Adipocyte (in vitro differentiated cells): Measurements from ENCODE around the gene SPRED2.

Experiments
- DNase-seq: peaks from one replicate; pipeline ENCODE4 v3.0.0-alpha.2; 2015; ENCODE audit warnings: low read depth
- H3K27me3 ChIP-seq: replicated peaks from 2 replicates; pipeline ENCODE4 v1.7.0; 2013; ENCODE audit warnings: mild to moderate bottlenecking, low read length, moderate library complexity; ENCODE audit not compliant: control insufficient read depth, insufficient read depth
- H3K36me3 ChIP-seq: 2 replicates; pipeline ENCODE4 v1.7.0; 2013; ENCODE audit warnings: low read length, mild to moderate bottlenecking, moderate library complexity; ENCODE audit not compliant: control insufficient read depth, insufficient read depth, severe bottlenecking
- H3K4me1 ChIP-seq: 2 replicates; pipeline ENCODE4 v1.7.0; 2013; ENCODE audit warnings: mild to moderate bottlenecking, low read length, moderate library complexity; ENCODE audit not compliant: control insufficient read depth, insufficient read depth
- H3K4me3 ChIP-seq: 2 replicates; pipeline ENCODE4 v1.7.0; 2013; ENCODE audit warnings: mild to moderate bottlenecking, low read length, moderate library complexity
- H3K9ac ChIP-seq: 2 replicates; pipeline ENCODE4 v1.7.0; 2013; ENCODE audit warnings: mild to moderate bottlenecking, low read length, moderate library complexity
- H3K9me3 ChIP-seq: 2 replicates; pipeline ENCODE4 v1.7.0; 2013; ENCODE audit warnings: mild to moderate bottlenecking, low read length, moderate library complexity; ENCODE audit not compliant: control insufficient read depth

SPRED2 gene

GRCh38 chr2:65411056-65411795, 21.2 kb downstream of the SPRED2 start:
- Histone ChIP-seq H3K9me3 (no peaks in the 10 kb centered on the region), H3K4me3 (no peak overlapping the region), H3K36me3 (no peaks in the 10 kb centered on the region), H3K27me3 (no peaks in the 10 kb centered on the region), H3K9ac (no peak overlapping the region), H3K4me1 (peaks cover 38% of the 10 kb centered on the region)
- no peak for DNase-seq

GRCh38 chr2:65409045-65409444, 23.4 kb downstream of the SPRED2 start:
- Histone ChIP-seq H3K36me3 (no peaks in the 10 kb centered on the region), H3K9me3 (no peaks in the 10 kb centered on the region), H3K9ac (no peak overlapping the region), H3K4me1 (peaks cover 49% of the 10 kb centered on the region), H3K27me3 (no peaks in the 10 kb centered on the region), H3K4me3 (no peak overlapping the region)
- no peak for DNase-seq

- no peak for DNase-seq
- H3K27me3 ChIP-seq, result no peaks in the 10 kb centered on the region
- peaks cover 49% of the 10 kb centered on the region for H3K4me1 ChIP-seq
- no peak overlapping the region for H3K4me3 ChIP-seq
- no peak overlapping the region for H3K9ac ChIP-seq
- H3K36me3 ChIP-seq, result no peaks in the 10 kb centered on the region
- H3K9me3 ChIP-seq, result no peaks in the 10 kb centered on the region
Observed at GRCh38 chr2:65407240-65407639, 25.2 kb downstream of the SPRED2 start.

- no peak overlapping the region for H3K4me3 ChIP-seq
- H3K27me3 ChIP-seq, result no peaks in the 10 kb centered on the region
- H3K36me3 ChIP-seq, result no peaks in the 10 kb centered on the region
- peaks cover 41% of the 10 kb centered on the region for H3K4me1 ChIP-seq
- no peak overlapping the region for H3K9ac ChIP-seq
- no peaks in the 10 kb centered on the region for H3K9me3 ChIP-seq
- no peak for DNase-seq
Observed at GRCh38 chr2:65404988-65405697, 27.3 kb downstream of the SPRED2 start.

GRCh38 chr2:65403529-65403915, 28.9 kb downstream of the SPRED2 start:
- Histone ChIP-seq H3K27me3 (no peaks in the 10 kb centered on the region), H3K4me3 (peak overlapping the region; percentile 58), H3K9ac (peak overlapping the region; percentile 66)

GRCh38 chr2:65402780-65403528, 29.4 kb downstream of the SPRED2 start:
- peak; percentile 59 for DNase-seq
- H3K36me3 ChIP-seq, result no peaks in the 10 kb centered on the region
- peaks cover 41% of the 10 kb centered on the region for H3K4me1 ChIP-seq
- peak overlapping the region; percentile 83 for H3K9ac ChIP-seq
- peak overlapping the region; percentile 58 for H3K4me3 ChIP-seq
- no peaks in the 10 kb centered on the region for H3K9me3 ChIP-seq
- no peaks in the 10 kb centered on the region for H3K27me3 ChIP-seq

More at GRCh38 chr2:65403529-65403915, 28.9 kb downstream of the SPRED2 start:
- DNase-seq, result no peak
- Histone ChIP-seq H3K36me3 (no peaks in the 10 kb centered on the region), H3K4me1 (peaks cover 41% of the 10 kb centered on the region), H3K9me3 (no peaks in the 10 kb centered on the region)

- Histone ChIP-seq H3K9ac (peak overlapping the region; percentile 83), H3K4me1 (peaks cover 47% of the 10 kb centered on the region), H3K4me3 (peak overlapping the region; percentile 35), H3K36me3 (no peaks in the 10 kb centered on the region), H3K9me3 (no peaks in the 10 kb centered on the region), H3K27me3 (no peaks in the 10 kb centered on the region)
- peak; percentile 13 for DNase-seq
Observed at GRCh38 chr2:65402323-65402722, 30.1 kb downstream of the SPRED2 start.

- Histone ChIP-seq H3K4me3 (peak overlapping the region; percentile 71), H3K27me3 (no peaks in the 10 kb centered on the region), H3K4me1 (peaks cover 56% of the 10 kb centered on the region), H3K9ac (peak overlapping the region; percentile 72), H3K9me3 (no peaks in the 10 kb centered on the region), H3K36me3 (no peaks in the 10 kb centered on the region)
- peak; percentile 13 for DNase-seq
Observed at GRCh38 chr2:65397122-65397521, 35.3 kb downstream of the SPRED2 start.

GRCh38 chr2:65396348-65397026, 35.9 kb downstream of the SPRED2 start:
- H3K4me1 ChIP-seq, result peaks cover 57% of the 10 kb centered on the region
- peak overlapping the region; percentile 71 for H3K4me3 ChIP-seq
- H3K9ac ChIP-seq, result peak overlapping the region; percentile 72
- H3K9me3 ChIP-seq, result no peaks in the 10 kb centered on the region
- no peaks in the 10 kb centered on the region for H3K27me3 ChIP-seq
- DNase-seq, result peak; percentile 72
- no peaks in the 10 kb centered on the region for H3K36me3 ChIP-seq

- no peaks in the 10 kb centered on the region for H3K36me3 ChIP-seq
- peak overlapping the region; percentile 71 for H3K4me3 ChIP-seq
- no peaks in the 10 kb centered on the region for H3K27me3 ChIP-seq
- no peaks in the 10 kb centered on the region for H3K9me3 ChIP-seq
- H3K4me1 ChIP-seq, result peaks cover 63% of the 10 kb centered on the region
- peak overlapping the region; percentile 72 for H3K9ac ChIP-seq
- DNase-seq, result no peak
Observed at GRCh38 chr2:65395621-65396347, 36.6 kb downstream of the SPRED2 start.
